ENCODE data around the gene EFNA4.

- no peak for TF ChIP-seq POLR2A (IDR thresholded peaks at IDR 0.05)
- no peak for TF ChIP-seq CTCF (IDR thresholded peaks at IDR 0.05)
These were observed 5.7 kb upstream of the EFNA4 start for GRCh38 chr1:155057788-155058211.

All from heart left ventricle (tissue), 13 donors.